ENCODE data around the gene SERPINB1. TPM values are rescaled to one million over a fixed set of nuclear protein-coding genes. Genes with fewer than 3 reads are reported as not detected.
"Not testable (repeated sequence)": the region's sequence is repeated elsewhere in the genome, so short reads cannot be mapped to it uniquely, and the experiment has no call there.

Gene SERPINB1
- total and polyA plus RNA-seq, 9 donors, result 13.5 to 57.0 (median 27.7) TPM

GRCh38 chr6:2884804-2885203 lies 43.1 kb upstream of the SERPINB1 start:
- no peak overlapping the region for H3K27ac ChIP-seq
- H3K9me3 ChIP-seq, result no peaks in the 10 kb centered on the region
- H3K36me3 ChIP-seq, result no peaks in the 10 kb centered on the region
- no peaks in the 10 kb centered on the region for H3K27me3 ChIP-seq
- DNase-seq, result no peak
- TF ChIP-seq, protein P1, sequence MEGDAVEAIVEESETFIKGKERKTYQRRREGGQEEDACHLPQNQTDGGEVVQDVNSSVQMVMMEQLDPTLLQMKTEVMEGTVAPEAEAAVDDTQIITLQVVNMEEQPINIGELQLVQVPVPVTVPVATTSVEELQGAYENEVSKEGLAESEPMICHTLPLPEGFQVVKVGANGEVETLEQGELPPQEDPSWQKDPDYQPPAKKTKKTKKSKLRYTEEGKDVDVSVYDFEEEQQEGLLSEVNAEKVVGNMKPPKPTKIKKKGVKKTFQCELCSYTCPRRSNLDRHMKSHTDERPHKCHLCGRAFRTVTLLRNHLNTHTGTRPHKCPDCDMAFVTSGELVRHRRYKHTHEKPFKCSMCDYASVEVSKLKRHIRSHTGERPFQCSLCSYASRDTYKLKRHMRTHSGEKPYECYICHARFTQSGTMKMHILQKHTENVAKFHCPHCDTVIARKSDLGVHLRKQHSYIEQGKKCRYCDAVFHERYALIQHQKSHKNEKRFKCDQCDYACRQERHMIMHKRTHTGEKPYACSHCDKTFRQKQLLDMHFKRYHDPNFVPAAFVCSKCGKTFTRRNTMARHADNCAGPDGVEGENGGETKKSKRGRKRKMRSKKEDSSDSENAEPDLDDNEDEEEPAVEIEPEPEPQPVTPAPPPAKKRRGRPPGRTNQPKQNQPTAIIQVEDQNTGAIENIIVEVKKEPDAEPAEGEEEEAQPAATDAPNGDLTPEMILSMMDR (IDR thresholded peaks at IDR 0.05), result no peak
- no peak for TF ChIP-seq POLR2A (IDR thresholded peaks at IDR 0.05)
- H3K4me1 ChIP-seq (ENCODE audit: insufficient read depth), result no peaks in the 10 kb centered on the region
- no peak overlapping the region for H3K4me3 ChIP-seq
- 91 to 97% (median 96%) methylated on average over 3 of the region's 3 CpGs for WGBS, 3 donors
- intact Hi-C loops (cut with DNase I), result no loop called here

DNA sequence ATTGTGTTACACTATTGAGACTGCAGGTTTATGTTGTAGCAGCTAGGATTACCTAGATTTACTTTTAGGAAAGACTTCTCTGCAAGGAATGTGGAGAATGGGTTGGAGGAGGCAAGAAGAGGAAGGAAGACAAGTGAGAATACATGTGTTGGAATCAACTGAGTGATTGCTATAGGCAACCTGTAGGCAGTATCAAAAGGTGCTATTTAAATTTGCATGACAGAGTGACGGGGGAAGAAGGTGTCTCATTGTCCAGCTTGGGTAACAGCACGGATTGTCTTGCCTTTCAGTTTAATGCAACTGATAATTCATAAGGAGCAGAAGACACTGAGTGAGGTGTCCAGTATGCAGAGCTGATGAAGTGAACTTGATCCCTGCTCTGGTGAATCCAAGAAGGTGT lies 42.0 kb upstream of the SERPINB1 start:
- intact Hi-C loops (cut with DNase I), result no loop called here
- no peak overlapping the region for H3K27ac ChIP-seq
- DNase-seq, result no peak
- TF ChIP-seq EP300 (IDR thresholded peaks at IDR 0.05) (no peak), POLR2A (IDR thresholded peaks at IDR 0.05) (no peak)
- TF ChIP-seq, protein P1 (IDR thresholded peaks at IDR 0.05), result no peak
- 93 to 98% (median 97%) methylated on average over 2 of the region's 2 CpGs for WGBS, 3 donors
- no peaks in the 10 kb centered on the region for H3K4me1 ChIP-seq (ENCODE audit: insufficient read depth)
- H3K27me3 ChIP-seq, result no peaks in the 10 kb centered on the region
- no peaks in the 10 kb centered on the region for H3K9me3 ChIP-seq
- no peak overlapping the region for H3K4me3 ChIP-seq
- H3K36me3 ChIP-seq, result no peaks in the 10 kb centered on the region

GRCh38 chr6:2881423-2881822 lies 39.8 kb upstream of the SERPINB1 start:
- Histone ChIP-seq H3K27ac (no peak overlapping the region), H3K9me3 (no peaks in the 10 kb centered on the region), H3K4me3 (no peak overlapping the region), H3K4me1 (ENCODE audit: insufficient read depth) (peaks cover 9% of the 10 kb centered on the region), H3K36me3 (no peaks in the 10 kb centered on the region), H3K27me3 (no peaks in the 10 kb centered on the region)
- intact Hi-C loops (cut with DNase I), result no loop called here
- no peak for DNase-seq
- TF ChIP-seq EP300 (IDR thresholded peaks at IDR 0.05) (no peak), POLR2A (IDR thresholded peaks at IDR 0.05) (no peak)
- TF ChIP-seq, protein P1 (IDR thresholded peaks at IDR 0.05), result no peak
- WGBS, 3 donors, result 63 to 71% (median 66%) methylated on average over 4 of the region's 4 CpGs

DNA sequence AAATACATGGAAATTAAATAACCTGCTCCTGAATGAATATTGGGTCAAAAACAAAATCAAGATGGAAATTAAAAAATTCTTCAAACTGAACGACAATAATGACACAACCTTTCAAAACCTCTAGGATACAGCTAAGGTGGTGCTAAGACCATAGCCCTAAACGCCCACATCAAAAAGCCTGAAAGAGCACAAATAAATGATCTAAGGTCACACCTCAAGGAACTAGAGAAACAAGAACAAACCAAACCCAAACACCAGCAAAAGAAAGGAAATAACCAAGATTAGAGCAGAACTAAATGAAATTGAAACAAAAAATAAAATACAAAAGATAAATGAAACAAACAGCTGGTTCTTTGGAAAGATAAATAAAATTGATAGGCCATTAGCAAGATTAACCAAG lies 38.5 kb upstream of the SERPINB1 start:
- H3K9me3 ChIP-seq; H3K27ac ChIP-seq; H3K27me3 ChIP-seq; intact Hi-C loops (cut with DNase I); DNase-seq; H3K4me1 ChIP-seq (ENCODE audit: insufficient read depth); H3K4me3 ChIP-seq; H3K36me3 ChIP-seq: not testable (repeated sequence)
- WGBS, 3 donors, result 60 to 64% (median 63%) methylated on average over 2 of the region's 2 CpGs

DNA sequence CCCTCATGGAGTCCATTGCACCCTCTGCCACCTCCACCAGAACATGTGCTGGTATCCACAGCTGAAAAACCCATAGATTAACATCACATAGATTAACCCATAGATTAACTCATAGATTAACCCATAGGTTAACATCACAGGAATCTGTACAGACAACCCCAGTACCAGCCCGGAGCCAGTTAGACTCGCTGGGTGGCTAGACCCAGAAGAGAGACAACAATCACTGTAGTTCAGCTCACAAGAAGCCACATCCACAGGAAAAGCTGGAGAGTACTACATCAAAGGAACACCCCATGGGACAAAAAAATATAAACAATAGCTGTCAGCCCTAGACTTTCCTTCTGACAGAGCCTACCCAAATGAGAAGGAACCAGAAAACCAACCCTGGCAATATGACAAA lies 36.3 kb upstream of the SERPINB1 start:
- peaks cover 9% of the 10 kb centered on the region for H3K4me1 ChIP-seq (ENCODE audit: insufficient read depth)
- 86 to 96% (median 93%) methylated on average over 2 of the region's 2 CpGs for WGBS, 3 donors
- DNase-seq, result no peak
- no peaks in the 10 kb centered on the region for H3K9me3 ChIP-seq
- H3K27ac ChIP-seq, result peak overlapping the region in 1 of 2 donors; percentile 77
- no peak overlapping the region for H3K4me3 ChIP-seq
- intact Hi-C loops (cut with DNase I), result no loop called here
- H3K36me3 ChIP-seq, result no peaks in the 10 kb centered on the region
- H3K27me3 ChIP-seq, result no peaks in the 10 kb centered on the region
- TF ChIP-seq, protein P1 (IDR thresholded peaks at IDR 0.05), result no peak
- TF ChIP-seq EP300 (IDR thresholded peaks at IDR 0.05), result no peak
- no peak for TF ChIP-seq POLR2A (IDR thresholded peaks at IDR 0.05)
